GM21825 (cell line): ENCODE measurements around the gene UBE2E2.

Experiments
- ATAC-seq: cut with Tn5 transposase; IDR thresholded peaks from one replicate; pipeline ENCODE4 v1.9.1; 2021; ENCODE audit warnings: mild to moderate bottlenecking, moderate library complexity; ENCODE audit not compliant: unreplicated experiment

Gene UBE2E2

DNA sequence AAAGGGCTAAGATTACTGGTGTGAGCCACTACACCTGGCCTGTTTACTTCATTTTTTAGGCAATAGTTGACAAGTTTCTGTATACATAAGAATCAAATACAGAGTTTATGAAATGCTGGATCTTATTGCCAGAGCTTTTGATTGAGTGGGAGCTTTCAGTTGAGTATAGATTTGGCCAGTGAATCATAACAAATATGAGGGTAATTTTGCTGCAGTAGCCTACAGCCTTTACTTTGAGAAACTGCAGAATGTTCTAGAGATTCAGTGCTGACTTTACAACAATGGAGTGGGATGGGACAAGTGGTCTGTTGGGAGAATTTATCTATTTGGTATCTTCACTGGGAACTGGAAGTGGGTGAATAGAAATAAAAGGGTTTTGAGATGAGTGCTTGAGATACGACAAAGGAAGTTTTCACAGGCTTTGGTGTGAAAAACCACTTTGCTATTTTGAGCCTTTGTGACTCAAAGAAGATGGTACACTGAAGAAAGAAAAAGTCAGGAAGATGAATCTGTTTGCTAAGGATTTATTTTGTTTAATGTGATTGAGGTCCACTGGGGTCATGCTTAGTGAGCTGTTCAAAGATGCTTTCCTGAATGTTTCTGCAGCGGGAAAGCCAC is 227.8 kb downstream of the UBE2E2 start:
- no peak for ATAC-seq

DNA sequence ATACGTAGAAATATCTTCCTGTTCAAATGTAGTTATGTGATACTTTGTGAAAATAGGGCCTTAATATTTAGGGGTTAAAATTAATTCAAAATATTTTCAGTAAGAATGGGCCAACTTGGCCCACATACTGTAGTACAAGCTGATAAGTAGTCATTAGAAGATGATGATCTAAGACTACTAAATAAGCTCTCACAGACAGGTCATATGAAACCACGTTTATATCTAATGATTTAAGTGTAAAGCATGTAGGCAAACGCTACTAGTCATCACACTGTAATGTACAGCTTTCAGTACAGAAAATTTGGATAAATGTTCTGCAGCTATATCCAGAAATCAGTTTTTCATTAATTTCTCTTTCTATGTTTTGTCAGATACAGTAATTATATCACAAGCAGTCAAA is 228.6 kb downstream of the UBE2E2 start:
- ATAC-seq: no peak

DNA sequence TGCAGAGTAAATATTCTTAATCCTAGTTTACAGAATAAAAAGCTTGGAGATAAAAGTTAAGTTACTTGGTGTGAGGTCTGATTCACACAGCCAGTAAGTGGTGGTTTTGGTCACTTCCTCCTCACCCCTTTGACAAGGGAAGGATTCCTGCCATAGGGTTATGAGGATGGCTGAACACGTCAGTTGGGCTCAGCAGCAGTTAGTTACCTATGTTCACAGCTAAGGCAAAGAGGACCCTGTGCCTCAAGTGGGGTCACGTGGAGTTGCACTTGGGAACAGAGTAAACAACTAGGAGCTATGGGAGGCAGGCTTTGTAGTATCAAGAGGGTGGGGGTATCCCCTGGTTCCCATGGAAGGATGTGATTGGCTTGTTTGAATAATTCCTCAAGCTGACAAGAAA is 232.2 kb downstream of the UBE2E2 start:
- no peak for ATAC-seq

DNA sequence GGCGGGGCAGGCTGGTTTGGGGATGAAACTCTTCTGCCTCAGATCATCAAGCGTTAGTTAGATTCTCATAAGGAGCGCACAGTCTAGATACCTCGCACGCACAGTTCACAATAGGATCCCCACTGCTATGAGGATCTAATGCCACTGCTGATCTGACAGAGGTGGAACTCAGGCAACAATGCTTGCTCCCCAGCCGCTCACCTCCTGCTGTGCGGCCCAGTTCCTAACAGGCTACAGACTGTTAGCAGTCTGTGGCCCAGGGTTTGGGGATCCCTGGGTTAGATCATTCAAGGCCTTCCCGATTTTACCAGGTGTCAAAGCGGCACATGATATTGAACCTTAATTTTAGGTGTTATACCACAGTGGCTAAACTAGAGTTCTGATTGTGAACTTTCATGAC is 232.8 kb downstream of the UBE2E2 start:
- no peak for ATAC-seq

DNA sequence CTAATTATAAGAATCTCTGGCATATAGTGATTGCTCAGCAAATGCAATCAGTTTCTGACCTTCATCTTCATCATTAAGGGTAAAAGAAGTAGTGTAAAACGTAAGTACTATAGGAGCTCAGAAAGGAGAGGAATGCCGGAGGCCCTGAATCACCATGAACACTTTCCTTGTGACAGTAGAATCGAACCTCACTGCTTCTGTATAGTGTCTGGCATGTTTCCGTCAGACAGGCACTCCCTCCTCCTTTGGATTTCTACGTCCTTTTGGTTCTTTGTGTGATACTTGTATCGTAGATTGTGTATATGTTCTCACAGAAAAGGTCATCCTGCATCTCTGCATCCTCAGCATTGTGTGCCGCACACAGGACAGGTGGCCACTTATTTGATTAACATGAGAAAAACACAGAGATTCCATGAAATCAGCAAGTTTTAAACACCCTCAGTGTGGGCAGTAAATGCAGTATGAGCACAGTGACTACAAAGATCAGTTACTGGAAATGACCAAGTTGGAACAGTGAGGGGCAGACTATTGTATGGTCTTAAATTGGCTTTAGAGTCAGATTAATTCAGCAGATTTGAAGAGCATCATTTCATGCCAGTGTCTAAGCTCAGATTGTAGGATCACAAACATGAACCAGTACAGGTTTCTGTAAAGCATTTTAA is 234.5 kb downstream of the UBE2E2 start:
- ATAC-seq: no peak

DNA sequence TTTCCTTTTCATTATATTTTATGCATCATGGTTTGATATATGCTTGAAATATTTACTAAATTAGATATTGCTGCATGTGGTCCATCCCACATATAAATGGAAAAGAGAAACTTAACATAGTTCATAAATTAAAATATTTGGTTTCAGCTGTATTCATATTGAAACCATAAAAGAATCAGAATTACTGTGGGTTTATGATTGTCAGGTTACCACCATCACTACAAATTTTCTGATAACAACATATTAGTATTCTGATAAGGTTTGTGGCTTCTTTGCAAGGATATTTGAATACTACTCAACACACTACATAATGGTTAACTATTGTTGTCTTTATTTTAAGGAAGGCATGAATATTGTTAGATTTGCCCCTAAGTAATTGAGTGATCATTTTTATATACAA is 235.5 kb downstream of the UBE2E2 start:
- ATAC-seq: no peak

DNA sequence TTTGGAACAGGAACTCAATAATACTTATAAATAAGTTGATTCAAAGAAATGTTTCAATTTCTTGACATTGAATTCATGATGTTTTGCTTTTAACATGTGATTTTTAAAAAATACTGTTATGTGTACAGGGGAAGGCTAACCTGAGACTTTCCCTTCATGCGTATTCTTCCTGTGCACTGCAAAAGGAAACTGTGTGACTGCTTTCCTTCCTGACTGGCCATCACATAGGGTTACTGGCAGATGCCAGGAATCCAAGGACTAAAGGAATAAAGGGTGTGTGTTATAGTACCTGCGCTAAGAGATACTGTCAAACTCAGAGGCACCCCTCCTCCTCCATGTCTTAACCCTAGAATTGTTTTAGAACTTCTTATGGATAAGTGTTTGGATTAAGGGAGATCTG is 236.0 kb downstream of the UBE2E2 start:
- ATAC-seq: no peak

DNA sequence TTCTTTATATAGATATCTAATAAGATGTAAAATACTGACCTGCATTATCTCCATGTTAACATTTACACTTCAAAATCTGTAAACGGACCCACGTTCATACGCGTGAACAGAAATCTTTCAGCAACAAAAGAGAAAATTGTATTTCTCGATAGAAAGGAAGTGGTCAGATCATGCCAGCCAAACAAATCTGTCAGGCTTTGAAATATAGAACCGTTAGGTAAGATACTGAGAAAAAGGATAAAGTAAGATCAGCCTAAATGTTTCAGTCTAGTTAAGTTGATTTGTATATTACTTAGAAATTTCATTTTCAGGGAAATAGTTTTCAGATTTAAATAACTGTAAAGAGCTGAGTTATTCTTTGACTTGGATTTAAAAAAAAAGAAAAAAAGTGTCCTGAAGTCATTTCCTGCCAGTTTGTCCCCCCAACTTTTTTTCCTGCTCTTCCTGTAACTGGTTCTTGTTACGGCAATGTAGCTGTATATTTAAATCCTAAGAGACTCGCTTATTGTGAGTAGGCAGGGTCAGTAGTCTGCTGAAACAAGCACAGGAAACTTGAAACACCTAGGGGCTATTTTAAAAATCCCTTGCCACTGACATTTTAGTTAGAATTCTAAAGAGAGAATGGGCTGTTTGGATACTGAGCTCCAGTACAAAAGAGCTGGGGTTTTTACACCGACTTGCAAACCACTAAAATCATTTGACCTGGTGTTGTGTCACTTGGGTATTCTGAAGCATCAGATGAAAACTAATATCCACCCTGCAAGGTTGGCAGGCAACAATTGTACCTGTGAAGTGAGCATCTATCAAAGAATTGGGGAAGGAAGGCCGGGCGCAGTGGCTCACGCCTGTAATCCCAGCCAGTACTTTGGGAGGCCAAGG is 237.5 kb downstream of the UBE2E2 start:
- ATAC-seq: no peak

DNA sequence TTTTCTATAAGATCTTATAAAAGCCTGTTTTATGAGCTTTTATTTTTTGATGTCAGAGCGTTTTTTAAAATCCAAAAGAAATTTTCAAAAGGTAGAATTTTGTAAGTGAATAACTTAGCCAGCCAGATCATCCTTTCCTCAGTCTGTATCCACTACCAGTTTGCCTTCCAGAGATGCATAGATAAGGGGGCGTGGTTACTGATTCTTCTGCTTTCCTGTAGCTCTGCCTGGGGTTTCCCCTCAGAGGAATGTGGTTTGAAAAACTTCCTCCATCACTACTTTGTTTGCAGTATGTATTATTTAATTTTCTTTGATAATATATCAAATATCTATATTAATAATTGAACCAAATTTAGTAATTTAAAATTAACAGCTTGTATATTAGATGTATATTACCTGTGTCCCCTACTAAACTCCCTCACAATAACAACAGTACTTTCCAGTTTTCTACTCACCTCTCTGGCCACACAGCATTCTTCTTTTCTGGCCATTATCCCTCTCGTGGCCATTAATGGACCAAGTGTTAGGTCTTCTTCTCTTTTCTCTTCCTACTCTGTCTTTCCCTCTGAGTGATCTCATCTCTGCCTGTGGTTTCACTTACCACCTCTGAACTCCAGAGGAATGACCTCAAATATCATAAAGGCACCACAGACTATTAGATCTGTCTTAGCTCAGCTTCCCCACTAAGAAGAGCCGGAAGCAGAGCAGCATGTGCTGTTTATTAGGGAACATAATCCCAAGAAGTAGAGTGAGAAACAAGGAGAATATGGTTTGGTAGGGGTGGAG is 239.7 kb downstream of the UBE2E2 start:
- ATAC-seq: peak; percentile 72

DNA sequence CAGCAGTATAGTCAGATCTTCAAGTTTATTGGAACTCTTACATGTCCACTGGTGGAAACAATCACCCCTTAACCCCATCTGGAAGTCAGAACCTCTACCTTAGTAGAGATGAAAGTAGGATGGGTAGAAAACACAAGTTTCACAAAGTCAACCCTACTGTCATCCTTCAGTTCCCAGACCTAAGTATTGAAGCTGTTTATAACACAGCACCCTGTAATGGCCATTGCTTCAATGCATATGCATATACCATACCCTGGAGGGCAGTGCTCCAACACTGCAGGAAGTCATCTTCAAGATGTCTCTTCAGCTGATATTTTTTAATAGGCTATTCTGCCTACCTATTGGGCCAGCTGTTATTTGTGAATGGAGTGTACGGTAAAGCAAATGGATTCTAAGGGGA is 241.3 kb downstream of the UBE2E2 start:
- ATAC-seq: no peak

DNA sequence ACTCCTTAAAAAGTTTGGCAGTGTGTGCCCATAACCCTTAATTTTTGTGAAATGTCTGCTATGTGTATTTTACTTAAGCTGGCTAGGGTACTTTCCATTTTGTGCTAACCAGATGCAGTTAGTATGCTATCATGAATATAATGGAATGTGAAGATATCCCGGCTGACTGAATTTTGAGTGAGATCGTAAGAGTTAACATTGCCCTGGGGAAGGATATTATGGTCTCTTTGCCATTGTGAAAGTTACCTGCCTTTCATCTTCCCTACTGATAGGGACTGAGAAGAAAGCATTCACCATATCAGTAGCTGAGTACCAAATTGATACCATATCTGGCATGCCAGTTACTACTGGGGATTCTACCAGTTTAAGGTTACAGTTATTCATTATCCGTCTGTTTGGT is 243.2 kb downstream of the UBE2E2 start:
- ATAC-seq: no peak

DNA sequence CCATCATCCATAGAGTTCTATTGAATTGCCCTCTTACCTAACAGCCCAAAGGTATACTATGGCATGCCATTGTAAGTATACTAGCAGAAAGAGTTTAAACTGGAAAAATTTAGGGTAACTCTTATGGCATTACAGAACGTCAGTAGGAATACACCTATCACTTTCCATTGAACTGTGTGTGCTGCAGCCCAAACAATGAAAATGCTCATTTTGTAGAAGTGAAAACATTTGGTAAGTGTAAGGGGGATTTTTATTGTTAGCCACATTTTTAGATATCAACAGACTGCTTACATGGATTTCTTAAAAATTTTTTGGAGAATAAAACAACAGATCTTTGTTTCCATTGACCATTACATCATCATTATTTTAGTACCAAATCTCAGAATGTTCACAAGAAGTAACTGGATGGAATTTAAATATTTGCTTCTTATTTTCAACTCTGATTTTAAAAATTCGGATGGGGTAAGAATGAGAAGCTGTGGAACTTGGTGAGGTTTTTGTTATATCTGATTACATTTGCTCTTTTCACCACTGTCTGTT is 245.9 kb downstream of the UBE2E2 start:
- no peak for ATAC-seq

DNA sequence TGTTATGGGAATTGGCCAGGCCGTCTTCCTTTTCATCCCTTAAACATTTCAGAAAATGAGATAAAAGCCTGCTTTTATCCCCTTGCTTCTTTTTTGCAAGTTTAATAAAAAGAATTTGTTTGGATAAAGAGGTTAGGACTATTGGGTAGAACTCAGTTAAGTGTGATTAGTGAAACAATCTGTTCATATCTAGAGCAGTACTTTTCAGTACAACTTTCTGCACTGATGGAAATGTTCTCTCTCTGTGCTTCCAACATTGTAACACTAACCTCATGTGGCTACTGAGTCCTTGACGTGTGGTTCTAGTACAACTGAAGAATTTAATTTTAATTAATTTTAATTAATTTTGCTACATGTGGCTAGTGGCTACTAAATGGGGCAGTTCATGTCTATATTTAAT is 246.9 kb downstream of the UBE2E2 start:
- ATAC-seq: no peak

DNA sequence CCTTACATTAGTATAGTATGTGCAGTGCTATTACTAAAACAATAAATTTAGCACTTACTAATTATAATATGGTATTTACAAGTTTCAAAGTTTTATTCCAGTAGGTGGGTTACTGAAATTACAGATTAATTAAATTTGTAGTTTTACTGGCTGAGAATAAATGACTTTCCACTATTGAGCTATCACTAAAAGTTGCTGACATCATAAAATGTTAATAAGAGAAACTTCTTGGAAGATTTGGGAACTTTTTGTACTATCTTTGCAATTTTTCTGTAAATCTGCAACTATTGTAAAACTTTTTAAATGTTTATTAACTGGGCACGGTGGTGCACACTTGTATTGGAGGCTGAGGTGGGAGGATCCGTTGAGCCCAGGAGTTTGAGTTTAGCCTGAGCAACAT is 247.7 kb downstream of the UBE2E2 start:
- ATAC-seq: no peak

DNA sequence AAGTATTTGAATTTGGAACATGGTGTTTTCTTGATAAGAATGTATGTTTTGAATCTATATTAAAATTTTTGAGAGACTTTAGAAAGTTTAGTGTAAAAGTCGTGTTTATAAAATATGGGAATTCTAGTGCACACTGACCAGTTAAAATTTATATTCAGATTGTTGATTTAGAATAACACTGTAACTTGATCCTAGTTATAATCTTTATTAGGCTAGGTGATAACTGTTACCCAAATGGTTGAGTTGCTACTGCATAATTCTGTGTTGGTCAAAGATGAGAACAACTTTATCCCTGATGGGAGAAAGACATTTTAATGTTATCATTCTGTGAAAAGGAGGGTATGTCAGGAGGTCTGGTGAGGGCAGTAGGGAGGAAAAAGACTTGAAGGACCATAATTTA is 249.3 kb downstream of the UBE2E2 start:
- ATAC-seq: no peak

DNA sequence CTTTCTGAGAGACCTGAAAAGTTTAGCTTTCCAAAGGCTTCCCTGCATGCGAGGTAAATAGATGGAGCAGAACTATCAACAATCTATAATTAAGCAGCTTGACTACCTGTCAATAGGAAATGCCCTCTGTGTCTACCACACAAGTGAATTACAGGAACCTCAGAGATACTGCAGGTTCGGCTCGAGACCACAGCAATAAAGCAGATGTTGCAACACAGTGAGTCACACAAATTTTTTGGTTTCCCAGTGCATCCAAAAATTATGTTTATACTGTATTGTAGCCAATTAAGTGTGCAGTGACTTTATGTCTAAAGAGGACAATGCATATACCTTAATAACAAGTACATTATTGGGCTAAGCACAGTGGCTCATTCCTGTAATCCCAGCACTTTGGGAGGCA is 252.0 kb downstream of the UBE2E2 start:
- ATAC-seq: no peak

DNA sequence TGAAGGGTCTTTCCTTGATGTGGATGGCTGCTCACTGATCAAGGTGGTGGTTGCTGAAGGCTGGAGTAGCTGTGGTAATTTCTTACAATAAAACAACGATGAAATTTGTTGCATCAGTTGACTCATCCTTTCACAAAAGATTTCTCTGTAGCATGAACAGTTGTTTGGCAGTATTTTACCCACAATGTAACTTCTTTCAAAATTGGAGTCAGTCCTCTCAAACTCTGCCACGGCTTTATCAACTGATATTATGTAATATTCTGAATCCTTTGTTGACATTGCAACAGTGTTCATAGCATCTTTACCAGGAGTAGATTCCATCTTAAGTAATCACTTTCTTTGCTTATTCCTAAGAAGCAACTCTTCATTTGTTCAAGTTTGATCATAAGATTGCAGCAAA is 252.6 kb downstream of the UBE2E2 start:
- ATAC-seq: no peak

DNA sequence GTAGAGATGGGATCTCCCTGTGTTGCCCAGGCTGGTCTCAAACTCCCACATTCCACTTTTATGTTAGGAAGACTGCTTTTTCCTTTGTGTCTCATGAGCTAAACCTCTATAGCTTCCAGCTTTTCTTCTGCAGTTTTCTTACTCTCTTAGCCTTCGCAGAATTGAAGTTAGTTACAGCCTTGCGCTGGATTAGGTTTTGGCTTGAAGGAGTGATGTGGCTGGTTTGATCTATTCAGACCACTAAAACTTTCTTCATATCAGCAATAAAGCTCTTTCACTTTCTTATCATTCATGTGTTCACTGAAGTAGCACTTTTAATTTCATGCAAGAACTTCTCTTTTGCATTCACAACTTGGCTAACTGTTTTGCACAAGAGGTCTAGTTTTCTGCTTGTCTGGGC is 254.6 kb downstream of the UBE2E2 start:
- ATAC-seq: no peak

DNA sequence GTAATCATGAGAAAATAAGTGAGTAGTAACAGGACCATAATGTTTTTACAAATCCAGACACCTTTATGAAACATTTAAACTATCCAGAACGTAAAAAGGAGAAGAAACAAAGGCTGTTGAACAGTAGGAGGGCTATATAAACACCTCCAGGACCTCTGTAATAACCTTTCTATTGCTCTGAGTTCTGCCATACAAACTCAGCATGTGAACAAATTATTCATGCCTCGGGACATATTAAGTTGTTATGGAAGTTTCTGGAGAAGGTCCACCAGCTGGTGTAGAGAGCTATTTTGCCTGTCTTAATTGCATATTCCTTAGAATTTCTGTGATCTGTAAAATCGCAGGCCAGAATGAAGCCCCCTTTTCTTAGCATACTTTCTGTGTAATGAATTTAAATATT is 256.3 kb downstream of the UBE2E2 start:
- no peak for ATAC-seq

DNA sequence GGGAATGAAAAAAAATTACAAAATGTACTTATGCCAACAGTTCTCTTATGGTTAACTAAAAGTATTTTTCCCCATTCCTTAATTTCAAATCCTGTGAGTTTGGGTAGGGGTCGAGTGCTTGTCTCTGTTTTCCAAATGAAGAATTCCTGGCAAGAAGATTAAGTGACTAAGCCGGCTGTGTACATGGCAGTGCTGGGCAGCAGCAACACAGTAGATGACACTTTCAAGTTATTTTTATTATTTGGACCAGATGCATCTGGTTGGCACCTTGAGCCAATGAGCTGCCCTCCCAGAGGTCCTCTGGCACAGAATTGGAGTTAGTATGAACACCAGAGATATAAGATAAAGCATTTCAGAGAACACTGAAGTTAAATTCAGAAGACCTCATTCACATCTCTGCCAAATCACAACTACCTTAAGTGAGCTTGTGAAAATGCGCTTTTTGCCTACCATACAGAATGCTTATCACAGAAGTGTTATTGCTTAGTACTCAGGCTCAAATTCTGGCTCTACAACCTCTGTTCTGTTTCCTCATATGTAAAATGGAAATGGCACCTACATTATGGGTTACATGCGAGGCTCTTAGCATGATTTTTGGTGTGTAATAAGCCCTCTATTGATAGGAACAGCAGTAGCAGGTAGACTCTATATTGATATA is 256.9 kb downstream of the UBE2E2 start:
- no peak for ATAC-seq

DNA sequence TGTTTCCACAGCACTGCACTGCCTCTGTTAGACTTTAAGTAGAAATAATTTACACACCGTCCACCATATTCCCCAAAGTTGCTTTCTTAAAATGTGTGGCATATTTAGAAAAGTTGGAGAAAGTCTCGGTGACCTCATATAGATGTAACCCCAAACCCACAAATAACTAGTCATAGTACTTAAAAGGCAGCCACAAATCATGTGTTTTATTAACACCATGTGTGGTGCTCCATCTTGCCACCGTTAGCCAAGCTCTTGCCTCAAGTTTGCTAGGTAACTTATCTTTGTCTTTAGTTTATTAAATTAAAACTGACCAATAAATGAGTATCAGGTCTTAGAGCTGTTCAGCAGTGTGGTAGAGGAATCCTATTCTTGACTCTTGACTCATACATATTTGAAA is 257.9 kb downstream of the UBE2E2 start:
- ATAC-seq: no peak
